Activated T-cell treated with anti-CD3 and anti-CD28 coated beads for 48 hours (primary cell): ENCODE measurements around the gene SNCA.
A peak's percentile ranks its signal among the peaks of the same experiment; 100 is the strongest.

Experiments
- DNase-seq: peaks from one replicate; pipeline ENCODE4 v3.0.0-alpha.2; 2020; ENCODE audit warnings: low read depth

Gene SNCA

DNA sequence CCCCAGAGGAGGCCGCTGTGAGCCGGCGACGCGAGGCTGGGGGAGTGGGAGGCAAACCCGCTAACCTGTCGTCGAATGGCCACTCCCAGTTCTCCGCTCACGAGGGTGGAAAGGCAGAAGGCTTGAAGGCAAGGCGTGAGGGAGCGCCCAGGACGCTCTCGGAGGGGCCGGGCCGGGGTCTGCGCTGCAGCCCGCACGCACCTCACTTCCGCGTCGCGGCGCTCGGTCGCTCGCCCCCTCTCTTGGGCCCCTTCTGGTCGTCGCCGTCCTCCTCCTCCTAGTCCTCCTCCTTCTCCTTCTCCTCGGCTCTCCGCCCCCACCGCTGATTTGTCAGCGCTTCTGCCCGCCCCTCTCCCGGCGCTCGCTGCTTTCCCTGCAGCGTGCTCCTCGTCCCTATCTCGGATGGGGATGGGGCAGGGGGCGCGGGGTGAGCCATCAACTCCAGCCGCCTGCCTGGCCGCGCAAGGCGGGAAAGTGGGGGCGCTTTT is at the start of gene SNCA:
Gene SNCA (minus strand): TSS at position 265 of the 488 bp plus-strand sequence. CDS start 1,494 bp downstream, outside the sequence.
- peak; percentile 27 for DNase-seq

DNA sequence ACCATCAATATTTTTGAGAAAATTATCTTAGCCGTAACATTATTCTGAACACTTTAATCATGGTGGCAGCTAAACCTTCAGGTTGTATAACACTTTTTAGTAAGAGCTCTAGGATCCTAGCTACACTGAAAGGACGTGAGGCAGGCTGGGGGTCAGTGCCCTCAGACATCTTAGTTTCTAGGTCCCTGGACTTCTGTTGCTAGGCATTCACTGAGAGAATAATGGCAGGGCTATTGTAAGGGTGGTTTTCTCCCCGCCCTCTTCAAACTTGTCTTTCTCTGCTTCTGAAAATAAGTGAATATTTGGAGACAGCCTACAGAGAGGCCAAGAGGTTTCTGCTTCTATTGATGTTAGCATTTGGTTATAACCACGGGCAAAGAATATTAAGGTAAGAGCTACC is 42.3 kb upstream of the SNCA start:
- DNase-seq = no peak

DNA sequence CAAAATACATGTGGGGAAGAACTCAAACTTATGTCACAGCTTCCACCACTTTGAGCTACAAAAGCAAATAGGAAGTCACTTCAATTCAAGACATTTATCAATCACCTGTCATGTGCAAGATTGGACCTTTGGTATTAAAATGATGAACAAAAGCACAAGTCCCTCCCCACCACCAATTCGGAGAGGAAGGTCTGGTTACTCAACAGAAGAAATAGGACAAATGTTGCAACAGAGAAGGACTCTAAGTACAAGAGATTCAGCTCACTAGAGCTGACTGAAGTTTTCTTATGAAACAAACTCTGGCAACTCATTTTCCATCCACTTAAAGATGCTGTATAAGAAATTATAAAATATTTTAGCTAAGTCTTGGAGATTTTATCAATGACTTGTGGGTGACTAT is 41.6 kb upstream of the SNCA start:
- no peak for DNase-seq

DNA sequence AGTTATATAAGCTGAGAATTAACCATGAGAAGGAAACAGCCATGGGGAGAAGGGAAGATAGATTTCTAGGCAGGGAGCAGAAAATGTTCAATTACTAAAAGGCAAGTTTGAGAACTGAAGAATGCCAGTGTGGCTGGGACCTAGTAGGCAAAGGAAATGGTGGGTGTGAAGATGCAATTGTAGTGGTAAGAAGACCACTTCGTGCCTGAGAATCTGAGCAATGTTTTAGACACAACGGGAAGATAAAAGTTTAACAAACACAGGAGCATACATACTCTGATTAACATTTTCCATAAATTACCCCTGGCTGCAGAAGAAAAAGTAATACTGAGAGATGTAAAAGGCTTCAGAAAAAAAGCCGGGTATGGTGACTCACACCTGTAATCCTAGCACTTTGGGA is 39.6 kb upstream of the SNCA start:
- no peak for DNase-seq

DNA sequence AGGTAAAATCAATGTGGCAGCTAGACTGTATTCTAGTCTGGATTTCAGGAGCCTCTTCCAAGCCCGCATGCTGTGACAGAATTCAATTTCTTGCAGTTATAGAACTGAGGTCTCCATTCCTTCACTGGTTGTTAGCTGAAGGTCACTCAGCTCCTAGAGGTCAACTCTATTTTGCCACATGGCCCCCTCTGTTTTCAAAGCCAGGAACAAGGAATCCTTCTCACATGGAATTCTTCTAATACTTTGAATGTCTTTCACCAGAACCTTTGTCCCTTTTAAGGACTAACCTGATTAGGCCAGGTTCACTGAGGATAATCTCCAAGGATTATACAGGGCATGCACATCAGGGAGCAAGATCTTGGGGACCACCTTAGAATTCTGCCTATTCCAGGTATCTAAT is 34.2 kb upstream of the SNCA start:
- no peak for DNase-seq

DNA sequence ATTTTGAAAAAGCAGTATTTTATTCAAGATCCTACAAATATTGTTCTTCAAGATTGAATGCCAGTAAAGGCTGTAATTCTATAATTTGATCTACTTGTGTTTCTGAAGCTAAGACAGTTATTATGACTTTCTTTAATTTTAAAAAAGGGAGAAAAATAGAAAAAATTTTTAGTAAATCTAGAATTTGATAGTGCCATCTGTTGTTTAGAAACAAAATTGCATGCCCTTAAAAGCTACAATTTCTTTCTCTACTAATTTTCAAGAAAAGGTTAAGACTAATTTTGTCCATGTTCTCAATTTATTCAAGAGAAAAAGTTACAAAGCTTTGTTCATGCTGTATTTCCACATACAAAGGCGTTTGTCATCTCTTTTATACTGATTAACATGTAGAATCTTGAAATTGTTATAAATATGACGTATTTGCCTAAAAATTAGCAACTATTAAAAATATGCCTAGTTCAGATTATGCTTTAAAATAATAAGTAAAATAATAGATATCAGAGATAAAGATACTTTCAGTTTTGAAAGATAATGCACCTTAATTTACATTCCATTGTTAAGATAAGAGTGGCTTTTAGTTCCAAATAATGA is 32.1 kb upstream of the SNCA start:
- DNase-seq = no peak

DNA sequence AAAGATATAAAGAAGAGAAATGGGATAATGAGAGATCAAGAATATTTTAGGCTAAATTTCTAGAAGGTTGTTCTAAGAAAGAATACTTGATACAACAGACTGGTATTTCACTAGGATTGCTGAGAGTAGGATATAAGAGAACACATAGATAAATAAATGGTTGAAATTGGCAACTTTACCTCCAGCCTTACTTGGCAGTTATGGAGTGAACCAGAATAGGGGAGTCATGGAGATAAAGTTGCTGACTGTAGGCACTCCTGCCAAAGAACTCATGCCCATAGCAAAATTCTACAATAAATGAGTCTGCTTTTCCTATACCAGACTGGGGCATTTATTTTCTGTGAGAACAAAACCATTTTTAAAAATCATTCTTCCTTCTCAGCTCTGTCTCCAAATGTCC is 31.3 kb upstream of the SNCA start:
- no peak for DNase-seq

DNA sequence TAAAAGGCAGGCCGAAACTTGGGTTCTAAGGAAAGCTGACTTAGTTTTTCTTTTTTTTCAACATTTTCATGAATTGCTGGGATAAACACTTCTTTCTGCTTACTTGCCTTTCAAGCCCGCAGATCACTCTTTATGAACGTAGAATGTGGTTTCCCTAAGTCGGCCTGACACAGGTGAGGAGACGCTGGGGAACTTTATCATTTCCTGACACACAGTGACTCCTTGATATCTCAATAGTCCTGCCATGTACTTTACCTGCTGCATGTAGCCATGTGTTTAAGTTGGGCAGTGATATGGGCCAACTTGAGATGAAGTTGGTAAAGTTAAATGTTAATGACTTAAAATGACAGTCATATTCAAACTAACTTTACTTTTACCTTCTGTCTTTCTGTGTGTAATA is 26.6 kb upstream of the SNCA start:
- DNase-seq = no peak

DNA sequence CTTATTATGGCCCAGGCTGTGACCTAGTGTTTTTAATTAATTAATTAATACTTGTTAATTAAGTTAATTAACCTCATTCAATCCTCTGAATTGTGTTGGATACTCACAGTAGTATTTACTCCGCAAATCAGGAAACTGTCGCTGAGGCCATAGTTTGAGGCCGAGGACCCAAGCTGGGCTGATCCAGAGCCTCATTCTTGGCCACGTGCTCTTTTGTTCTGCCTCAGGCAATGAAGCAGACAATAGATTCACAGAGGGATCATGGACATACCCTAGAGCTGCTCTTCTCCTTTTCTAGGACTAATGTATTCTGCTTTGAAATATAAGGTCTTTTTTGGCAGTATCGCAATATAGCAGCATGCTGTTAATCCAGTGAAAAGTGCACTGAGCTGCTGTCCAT is 24.0 kb upstream of the SNCA start:
- DNase-seq = no peak

DNA sequence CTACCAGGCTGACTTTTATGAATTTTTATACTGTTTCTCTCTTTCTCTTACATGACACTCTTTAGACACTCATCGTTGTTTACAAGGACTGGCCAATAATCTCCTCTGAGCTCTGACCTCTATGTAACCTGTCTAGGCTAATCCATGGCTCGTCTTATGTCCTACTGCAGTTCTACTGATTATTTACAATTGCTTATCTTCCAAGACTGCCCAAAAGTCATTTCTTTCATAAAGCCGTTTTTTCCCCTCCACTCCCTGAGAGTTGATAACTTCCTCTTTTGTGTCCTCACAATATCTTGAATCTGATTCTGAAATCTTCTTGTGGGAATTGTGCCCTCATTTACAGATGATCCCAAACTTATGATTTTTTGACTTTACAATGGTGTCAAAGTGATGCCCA is 18.3 kb upstream of the SNCA start:
- no peak for DNase-seq

DNA sequence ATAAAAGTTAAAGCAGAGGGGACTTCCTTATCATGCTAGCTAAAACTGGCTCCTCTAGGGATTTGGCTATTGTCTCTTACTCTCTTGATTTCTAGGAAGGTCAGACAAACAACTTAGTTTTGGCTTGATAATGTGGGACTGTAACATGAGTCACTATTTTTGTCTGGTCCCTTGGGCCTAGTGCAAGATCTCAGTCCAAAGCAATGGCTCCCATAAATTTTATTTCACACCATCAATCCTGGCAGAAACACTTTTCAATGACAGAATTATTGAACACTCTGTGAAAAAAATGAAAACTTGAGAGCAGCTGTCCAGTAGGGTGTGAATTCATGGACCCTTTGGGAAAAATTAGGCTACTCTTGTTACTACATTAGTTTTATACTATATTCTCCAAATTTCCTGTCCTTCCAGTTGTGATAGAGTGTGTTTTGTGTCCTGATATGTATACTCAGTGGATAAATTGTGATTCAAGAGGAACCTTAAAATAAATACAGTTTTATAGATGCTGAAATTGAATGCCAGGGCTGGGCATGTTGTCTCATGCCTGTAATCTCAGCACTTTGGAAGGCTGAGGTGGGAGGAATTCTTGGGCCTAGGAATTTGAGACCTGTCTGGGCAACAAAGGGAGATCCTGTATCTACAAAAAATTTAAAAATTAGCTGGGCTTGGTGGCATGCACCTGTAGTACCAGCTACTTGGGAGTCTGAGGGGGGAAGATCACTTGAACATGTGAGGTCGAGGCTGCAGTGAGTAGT is 10.8 kb upstream of the SNCA start:
- DNase-seq = no peak

DNA sequence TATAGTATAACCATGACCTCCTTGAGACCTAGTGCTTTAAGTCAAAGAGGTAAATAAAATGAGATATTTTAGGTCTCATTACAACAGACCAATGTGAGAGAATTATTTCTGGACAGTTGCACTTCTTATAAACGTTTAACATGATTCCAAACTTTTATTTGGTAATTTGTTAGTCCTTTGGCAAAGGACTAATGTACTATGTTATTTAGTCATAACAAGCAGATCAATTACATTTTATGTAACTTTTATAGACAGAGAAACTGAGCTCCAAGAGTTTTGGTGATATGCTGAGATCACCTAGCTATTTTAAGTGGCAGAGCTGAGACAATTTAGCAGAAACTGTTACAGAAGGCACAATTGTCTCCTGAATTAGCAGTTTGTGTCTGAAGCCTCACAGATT is 2.6 kb upstream of the SNCA start:
- no peak for DNase-seq

DNA sequence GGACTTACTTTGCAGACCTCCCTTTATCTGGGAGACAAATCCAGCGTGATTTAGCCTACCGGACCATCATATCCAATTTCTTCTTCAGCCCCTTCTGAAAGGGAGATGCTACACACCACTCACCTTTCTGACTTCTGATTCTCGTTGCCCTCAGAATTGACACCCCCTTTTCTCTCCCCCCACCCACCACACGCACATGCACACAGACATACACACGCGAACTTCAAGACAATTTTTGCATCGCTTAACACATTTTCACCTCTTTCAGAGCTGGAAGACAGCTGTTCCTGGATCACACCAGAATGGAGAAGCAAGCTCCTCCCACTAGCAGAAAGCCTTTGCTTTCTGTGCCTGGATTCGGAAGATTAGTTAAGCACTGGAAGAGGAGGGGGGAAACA is 1.0 kb upstream of the SNCA start:
- DNase-seq = no peak

DNA sequence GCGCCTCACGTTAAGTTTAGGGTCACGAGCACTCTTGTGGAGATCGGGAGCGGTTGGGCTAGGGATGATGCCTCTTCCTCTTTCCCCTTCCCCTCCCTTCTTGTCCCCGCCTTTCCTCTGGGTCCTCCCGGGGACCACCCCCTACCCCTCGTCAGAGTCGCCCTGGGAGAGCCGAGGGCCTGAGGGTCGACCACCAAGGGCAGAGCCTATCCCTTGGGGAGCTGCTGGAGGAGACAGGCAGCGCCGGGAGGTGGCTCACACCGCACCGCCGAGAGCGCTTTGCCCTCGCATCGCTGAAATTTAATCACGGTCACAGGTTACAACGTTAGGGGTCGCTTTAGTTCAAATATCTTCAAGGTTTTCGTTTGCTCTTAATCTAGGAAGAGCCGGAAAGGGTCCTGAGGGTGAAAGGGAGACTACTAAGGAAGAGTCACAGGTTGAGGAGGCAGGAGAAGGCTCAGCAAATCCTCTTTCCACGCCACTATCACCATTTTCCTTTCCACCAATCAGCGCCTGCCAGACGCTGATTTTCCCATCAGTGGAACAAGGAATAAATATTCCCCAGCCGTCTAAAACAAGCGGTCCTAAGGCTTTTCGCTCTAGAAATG is 528 bp upstream of the SNCA start:
- peak; percentile 15 for DNase-seq

DNA sequence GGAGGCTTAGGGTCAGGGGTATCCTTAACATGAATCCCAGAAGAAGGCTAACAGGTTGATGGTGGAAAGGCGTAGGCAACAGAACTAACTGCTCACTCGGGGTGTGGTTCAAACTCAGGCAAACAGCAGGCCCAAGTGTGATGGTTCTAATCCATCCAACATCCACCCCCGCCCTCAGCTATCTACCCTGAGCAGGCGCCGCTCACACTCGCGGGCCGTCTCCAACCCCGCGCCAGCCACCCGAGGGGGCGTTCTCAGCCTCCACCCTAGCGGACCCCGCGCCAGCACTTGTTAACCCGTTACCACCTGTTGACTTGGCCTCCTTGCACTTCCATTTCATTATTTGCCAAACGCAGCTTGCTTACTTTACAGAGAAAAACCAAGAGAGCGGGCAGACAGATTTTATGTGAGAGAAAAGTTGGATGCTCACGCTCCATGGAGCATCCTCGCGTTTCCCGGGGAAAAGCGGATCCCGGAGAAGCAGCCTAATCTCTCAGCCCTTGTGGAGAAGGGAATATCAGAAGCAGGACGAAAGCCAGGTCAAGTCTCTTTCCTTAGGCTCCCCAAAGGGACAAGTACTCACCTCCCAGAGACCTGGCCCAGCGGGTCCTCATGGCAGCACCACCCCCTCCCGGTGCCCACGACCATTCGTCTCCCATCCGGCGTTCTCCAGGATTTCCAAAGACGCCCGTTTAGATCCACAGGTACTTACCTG is 773 bp downstream of the SNCA start:
- DNase-seq = no peak

DNA sequence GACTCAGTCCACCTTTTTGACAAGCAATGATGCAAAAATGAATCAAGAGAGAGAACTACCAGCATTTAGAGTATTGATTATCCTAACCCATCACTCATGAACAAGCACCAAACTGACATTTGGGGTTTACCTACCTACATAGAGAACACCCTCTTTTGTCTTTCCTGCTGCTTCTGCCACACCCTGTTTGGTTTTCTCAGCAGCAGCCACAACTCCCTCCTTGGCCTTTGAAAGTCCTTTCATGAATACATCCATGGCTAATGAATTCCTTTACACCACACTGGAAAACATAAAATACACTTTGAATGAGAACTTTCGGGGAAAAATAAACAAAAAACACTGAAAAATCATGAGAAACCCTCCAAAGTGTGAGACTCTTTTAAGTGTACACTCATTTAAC is 1.5 kb downstream of the SNCA start:
- no peak for DNase-seq

DNA sequence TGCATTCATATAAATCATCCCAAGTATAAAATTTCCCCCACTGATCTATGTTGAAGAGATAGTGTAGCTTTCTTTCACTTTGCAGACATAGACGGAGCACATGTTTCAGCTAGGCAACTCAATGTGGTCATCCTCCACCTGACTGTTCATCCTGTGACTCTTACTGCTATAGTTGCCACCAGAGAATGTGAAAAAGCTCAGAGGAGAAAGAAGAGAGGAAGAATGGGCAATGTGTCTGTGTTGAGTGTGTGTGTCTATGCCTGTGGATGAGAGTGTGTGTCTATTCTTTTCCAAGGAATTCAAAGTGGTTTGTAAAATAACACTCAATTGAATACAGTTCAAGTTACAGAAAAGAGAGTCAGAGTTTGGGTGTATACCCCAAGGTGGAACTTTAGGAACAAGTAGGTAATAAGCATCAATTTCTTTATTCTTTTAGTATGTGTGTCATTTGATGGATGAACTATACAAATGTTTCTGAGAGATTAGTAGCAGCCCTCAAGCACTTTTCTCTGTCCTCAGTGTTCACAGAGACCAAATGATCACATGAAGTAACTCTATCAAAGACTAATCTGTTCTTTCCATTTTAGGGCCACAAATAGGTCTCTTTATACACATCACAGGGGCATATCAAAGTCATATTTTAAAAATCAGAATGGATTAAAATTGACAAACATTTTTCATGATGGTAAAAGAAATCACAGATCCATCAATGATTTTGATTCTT is 2.3 kb downstream of the SNCA start:
- DNase-seq = no peak

DNA sequence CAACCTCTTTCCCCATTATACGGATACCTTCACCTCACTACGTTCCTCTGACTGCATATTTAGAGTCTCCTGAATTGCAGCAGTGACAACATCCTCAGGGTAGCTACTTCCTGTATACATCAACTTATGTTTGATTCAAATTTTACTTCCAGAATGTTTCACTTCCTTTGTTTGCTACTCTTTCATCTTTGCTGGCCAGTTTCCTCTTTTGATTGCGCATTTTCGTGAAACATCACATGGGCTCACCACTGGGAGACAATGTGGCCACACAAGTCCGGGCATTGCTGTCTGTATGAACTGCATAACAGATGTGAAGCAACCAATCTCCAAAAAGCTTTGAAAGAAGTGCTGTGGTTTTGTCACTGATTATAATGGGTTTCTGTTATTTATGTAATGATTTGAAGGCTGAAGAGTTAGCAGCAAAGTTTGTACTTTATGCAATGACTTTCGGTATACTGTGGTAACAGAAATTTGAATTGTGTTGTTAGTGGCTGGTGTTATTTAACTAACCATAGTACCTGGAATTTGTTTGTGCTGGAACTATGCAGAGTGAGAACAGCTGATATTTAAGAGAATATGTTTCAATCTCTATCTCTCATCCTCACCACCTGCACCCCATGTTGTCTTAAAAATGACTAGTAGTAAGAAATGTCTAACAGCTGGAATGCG is 7.4 kb downstream of the SNCA start:
- DNase-seq = no peak

DNA sequence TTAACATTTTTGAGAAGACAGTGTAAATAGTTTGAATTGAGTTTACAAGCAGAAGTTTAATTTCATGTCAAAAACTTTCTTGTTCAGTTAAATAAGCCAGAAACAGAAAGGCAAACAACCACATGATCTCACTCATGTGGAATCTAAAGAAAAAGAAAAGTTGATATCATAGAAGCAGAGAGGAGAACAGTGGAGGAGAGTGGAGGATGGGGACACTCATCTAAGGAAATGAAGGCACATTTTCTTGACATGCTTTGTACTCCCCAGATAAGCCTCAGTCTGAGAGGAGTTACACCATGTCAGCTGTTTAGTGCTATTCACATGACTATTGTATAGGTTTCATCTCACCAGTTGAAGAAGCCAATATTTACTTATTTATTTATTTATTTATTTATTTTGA is 13.5 kb downstream of the SNCA start:
- DNase-seq = no peak

DNA sequence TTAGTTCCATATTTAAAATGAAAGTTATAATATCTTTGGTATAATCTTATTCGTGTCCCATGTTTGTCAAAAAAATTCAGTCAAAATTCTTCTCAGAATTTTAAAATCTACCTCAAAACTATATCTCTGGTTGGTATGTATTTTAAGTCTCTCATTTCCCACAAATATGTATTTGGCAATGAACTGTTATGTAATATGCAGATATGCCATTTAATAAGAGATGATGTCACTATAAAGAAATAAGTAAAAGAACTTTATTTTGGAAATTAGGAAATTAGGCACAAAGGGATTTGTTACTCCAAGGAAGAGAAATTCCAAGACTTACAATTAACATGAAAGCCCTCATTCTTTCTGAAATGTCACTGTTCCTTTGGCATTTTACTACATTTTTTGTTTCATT is 15.3 kb downstream of the SNCA start:
- DNase-seq = no peak

DNA sequence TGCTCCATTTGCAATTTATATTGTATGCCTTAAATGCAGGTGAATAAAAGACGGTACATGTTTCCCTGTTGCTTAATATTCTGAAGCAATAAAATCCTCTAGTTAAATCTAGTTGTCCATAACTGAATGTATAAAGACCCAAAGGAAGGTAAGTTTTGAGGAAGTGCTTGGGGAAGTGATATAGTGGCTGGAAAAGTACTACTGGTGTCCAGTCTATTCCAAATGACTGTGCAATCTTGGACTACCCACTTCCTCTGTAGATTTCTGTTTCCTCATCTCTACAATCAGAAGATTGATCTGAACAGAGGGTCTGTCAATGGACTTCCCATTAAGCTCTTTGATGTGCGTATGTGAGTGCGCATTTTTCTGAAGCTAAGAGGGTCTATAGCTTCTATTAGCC is 17.0 kb downstream of the SNCA start:
- no peak for DNase-seq

DNA sequence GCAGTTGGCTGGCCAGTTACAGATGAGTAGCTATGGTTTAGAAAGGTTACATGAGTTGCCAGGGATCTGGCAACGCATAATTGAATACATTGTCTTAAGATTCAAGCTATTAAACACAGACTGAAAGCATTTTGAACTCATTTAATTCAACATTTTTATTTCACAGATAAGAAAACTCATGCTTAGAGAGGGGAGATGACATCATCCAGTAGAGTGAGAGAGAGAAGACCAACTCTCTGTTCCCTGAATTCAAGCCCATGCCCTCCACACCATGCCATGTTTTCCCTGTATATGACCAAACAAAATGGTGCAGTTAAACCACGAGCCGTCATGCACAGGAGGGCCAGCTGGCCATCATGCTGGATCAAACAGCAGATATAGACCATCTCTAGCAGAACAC is 22.6 kb downstream of the SNCA start:
- no peak for DNase-seq
